HTR-8/SVneo (cell line): ENCODE data around the gene TFF1.

Source experiments
- DNase-seq: peaks from one replicate; pipeline ENCODE4 v3.0.0; 2011; ENCODE audit warnings: low spot score, mixed read lengths; ENCODE audit not compliant: insufficient read length
- FAIRE-seq: peaks from 2 replicates; lab custom pipeline; 2011; peaks lifted over from hg19 to GRCh38; lab: Jason Lieb, UNC

The TFF1 gene

DNA sequence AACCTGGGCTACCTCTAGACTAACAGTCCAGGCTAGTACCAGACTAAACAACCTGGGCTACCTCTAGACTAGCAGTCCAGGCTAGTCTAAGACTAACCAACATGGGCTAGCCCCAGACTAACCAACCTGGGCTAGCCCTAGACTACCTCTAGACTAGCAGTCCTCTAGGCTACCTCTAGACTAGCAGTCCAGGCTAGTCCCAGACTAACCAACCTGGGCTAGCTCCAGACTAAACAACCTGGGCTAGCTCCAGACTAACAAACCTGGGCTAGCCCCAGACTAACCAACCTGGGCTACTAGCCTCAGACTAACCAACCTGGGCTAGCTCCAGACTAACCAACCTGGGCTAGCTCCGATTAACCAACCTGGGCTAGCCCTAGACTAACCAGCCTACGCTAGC lies 17.6 kb downstream of the TFF1 start:
- FAIRE-seq (no peak), DNase-seq (no peak)

GRCh38 chr21:42347601-42348327 lies 18.6 kb downstream of the TFF1 start:
- DNase-seq (no peak), FAIRE-seq (no peak)

DNA sequence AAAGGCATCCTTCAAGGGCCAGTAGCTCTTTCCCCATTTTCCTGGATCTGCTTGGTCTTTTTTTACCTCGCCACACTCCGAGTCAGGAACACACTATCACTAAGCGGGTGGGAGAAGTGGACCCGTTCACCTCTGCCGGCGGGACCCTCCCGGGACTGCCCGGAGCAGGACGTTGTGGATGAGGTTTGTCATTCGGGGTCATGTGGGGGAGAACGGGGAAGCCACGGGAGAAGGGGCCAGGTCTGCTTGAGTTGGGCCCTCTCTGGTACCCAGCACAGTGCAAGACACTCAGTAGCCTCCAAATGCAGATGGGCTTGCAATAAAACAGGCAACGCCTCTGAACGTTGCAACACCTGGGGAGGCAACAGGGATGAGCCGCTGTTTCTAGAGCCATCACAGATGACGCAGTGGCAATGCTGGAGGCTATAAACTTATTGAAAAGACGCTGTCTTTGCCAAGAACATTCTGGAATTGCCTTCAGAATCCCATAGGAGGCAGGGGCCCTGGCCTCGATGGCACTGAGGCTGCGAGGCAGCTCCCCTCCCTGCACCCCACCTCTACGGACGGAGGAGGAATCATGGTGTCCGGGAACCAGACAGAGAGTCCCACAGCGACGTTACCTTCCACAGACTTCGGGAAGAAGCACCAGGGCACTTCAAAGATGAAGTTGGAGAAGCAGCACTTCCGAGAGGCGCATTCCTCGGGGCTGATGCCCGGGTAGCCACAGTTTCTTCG lies 19.3 kb downstream of the TFF1 start:
- DNase-seq (no peak), FAIRE-seq (no peak)

GRCh38 chr21:42346441-42346840 lies 19.9 kb downstream of the TFF1 start:
- no peak for DNase-seq
- no peak for FAIRE-seq

DNA sequence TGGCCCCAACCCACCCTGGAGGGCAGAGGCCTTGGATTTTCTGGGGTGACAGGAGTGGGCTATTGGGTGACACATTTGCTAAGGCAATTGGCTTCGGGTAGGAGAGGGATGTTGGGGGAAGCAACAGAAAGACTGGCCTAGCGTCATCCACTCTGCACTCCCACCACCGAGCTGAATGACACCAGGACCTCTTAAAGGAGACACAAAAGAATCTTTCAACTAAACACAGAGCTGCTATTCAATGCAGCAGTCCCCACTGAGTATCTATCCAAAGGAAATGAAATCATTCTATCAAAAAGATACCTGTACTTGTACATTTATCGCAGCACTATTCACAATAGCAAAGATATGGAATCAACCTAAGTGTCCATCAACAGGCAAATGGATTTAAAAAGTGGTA lies 21.7 kb downstream of the TFF1 start:
- DNase-seq (no peak), FAIRE-seq (no peak)

DNA sequence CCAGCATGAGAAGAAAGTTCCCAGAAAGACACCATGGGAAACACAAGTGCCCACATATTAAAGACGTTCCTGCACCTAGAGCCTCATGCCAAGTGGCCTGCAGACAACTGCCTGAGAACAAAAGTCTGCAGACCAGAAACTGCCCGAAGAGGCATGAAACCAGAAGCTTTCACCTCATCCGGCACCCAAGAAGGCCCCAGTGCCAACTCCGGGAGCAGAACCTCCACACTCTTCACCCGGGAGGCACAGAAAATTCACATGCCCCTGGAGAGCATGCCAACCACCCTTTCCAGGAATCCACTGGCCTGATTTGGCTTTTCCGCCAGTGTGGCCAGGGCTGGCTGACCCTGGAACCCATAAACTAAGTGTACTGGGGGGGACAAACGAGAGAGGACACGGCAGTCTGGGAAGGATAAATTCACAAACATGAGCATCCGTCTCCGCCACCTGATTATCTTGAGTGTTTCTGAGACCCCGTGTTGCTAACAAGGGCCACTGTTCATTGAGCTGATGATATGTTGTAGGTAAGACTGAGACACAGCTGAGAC lies 22.3 kb downstream of the TFF1 start:
- DNase-seq, result no peak
- no peak for FAIRE-seq

- DNase-seq, result no peak
- FAIRE-seq, result no peak
These were observed 22.8 kb downstream of the TFF1 start for GRCh38 chr21:42343556-42343955.

GRCh38 chr21:42343101-42343500 lies 23.2 kb downstream of the TFF1 start:
- no peak for DNase-seq
- FAIRE-seq, result no peak

GRCh38 chr21:42341776-42342542 lies 24.4 kb downstream of the TFF1 start:
- no peak for FAIRE-seq
- no peak for DNase-seq

DNA sequence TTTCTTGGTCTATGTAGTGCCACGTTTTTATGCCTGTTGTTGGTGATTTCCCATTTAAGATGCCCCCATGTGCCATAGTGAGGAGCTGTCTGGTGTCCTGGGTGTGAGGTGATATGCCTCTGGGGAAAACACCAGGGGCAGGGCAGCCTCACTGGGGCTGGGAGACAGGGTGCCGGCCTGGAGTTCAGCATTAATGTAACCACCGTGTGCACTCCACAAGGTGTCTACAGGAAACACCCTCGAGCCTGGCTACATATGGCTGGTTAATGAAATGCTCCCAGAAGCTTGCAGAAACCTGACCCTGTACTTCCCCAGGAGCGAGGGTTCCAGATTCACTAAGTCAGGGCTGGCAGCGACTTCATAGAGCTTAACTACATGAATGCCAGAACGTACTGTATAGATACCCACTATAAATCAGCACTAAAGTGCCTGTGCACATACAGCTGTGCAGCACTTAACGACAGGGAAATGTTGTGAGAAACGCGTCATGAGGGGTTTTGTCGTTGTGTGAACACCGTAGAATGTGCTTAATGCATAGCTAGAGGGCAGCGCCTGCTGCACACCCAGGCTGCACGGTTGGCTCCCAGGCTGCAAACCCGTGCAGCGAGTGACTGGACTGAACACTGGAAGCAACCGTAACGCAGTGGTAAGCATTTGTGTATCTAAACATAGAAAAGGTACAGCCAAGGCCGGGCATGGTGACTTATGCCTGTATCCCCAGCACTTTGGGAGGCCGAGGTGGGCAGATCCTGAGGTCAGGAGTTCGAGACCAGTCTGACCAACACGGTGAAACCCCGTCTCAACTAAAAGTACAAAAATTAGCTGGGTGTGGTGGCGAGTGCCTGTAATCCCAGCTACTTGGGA lies 25.9 kb downstream of the TFF1 start:
- DNase-seq (no peak), FAIRE-seq (no peak)

DNA sequence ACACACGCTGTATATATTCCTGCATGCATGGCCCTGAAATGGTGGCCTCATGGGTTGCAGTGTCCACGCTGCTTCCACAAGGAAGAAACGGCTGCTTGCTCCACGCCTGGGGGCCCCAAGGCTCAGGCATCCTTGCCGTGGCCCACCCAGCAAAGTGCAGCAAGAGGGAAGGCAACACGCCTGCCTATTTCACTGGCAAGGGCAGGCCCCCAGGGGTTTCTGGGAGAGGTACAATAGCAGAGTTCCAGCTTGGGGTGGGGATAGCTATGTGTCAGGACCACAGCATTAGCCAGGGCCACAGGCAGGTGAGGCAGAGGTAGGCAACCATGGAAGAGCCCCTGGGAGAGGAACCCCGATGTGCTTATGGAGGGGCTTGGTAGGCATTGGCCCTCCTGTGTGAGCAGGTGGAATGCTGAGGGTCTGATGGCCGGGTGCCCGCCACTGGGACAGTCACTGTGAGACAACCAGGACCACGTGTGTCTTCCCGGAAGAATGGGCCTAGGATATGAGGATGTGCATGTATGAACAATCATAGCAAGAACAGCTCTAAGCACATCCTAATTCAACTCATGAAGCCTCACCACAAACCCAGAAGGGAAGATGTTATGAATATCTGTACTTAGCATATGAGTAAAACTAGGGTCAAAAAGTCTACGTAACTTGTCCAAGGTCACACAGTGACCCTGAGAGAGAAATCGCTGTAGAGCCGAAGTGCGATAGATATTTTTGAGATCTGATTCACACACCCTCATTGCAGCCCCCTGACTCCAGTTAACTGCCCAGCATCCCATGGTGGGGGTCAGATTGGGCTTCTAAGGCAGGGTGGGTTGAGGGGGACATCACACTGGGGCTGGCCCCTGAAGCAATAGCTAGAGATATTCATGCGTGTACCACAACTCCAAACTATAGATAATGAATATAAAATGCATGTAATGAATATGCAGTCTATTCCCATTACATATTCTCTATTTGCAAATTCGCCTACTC lies 27.3 kb downstream of the TFF1 start:
- DNase-seq (no peak), FAIRE-seq (no peak)

DNA sequence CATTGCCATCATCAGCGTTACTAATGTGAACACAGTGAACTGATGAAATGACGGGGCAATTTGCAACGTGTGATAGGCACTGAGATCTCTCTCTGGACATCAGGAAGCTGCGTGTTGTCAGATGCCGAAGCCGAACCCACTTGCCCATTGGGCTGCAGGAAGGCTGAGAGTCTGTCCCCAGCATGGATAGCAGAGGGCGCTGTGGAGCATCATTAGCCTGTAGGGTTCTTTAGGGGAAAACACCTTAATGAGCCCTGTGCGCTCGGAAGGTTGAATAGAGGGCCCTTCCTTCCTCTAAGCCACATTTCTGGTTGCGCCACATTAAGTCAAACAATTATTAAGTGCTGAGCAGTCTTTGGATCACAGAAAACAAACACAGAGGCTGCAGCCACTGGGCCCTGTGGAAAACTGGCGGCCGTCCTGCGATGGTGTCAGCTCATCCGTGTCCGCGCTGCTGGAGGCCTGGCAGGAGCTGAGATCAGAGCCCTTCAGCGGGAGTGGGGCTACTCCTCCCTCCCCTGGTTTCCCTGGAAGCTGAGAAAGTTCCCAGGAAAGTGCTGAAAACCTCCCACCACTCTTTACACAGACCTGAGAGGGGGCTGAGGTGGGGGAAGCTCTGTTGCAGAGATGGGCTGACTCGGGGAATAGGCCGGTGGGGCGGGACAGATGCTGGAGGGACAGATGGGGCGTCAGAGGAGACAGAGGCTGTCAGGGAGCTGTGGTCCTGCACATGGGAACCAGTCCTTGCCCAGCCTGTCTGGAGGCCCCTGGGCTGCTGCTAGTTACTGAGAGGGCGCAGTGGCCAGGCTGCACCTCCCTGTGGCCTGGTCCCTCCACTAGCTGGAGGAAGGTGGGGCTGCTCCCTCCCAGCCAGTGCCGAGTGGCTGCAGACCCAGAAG lies 28.3 kb downstream of the TFF1 start:
- FAIRE-seq (no peak), DNase-seq (peak; percentile 25)

DNA sequence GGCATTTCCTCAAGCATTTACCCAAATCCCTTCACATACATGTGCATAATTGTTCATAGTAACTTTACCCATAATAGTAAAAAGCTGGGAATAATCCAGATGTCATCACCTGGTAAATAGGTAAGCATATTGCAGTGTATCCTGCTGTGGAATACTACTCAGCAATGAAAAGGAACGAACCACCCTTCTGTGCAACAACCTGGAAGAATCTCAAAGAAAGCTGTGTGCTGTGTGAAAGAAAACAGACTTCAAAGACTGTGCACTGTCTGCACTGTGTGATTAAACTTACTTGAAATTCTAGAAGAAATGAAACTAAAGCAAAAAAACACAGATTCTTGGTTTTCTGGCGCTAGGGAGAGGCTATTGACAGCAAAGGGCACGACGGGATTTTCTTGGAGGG lies 29.1 kb downstream of the TFF1 start:
- DNase-seq (no peak), FAIRE-seq (no peak)

- FAIRE-seq, result no peak
- peak; percentile 18 for DNase-seq
These were observed 30.3 kb downstream of the TFF1 start for GRCh38 chr21:42336054-42336453.

DNA sequence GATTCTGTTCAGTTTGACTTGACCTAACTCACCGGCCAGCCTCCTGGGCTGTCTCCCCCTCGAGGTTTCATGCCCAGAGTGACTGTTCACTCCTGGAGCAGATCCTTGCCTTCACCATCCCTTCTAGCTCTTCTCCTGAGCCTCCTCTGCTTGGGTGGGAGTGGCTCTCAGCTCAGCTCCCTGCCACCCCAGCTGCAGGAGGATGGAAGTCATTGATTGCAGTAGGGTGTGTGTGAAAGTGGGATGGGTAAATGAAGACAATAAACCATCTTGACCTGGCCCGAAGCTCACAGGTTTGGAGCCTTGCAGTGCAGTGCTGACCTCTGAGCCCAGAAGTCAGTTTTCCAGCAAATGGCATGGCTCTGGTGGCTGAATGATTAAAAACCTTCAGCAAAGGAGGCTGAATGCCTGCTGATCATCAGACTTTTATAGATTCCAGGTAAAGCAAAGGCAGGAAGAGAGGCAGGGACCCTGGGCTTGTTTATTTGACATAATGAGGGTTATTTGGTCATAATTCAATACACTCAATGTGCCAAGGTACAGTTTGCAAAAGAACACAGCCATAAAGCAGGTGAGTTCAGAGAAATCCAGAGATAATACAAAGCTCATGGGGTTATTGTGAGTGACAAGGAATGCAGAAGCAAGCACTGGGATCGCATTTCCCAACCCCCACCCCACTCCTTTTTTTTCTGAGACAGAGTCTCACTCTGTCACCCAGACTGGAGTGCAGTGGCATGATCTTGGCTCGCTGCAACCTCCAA lies 33.6 kb downstream of the TFF1 start:
- FAIRE-seq (no peak), DNase-seq (no peak)

DNA sequence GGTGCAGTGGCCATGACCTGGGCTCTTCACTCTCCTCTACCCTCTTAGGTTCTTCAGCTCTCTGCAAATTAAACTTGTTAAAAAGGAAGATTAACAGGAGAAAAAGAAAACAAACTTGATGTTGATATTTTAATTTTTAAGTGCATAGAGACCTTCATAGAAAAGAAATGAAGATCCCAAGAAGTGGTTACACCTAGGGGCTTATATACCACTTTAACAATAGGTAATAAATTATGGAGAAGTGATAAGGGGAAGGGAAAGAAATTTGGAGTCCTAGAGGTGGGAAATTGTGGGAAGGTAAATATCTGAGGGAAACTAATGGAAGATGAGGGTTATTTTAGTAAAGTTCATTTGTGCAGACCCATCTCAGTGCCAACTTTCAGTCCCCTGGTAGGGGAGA lies 34.7 kb downstream of the TFF1 start:
- no peak for FAIRE-seq
- DNase-seq, result no peak
